Osteoblast (primary cell): ENCODE measurements around the gene RFTN1. TPM values are rescaled to one million over a fixed set of nuclear protein-coding genes. Genes with fewer than 3 reads are reported as not detected.

ENCODE experiments used
- DNase-seq: peaks from one replicate; pipeline ENCODE4 v3.0.0; 2011; ENCODE audit warnings: low spot score, mixed read lengths; ENCODE audit not compliant: insufficient read length; ENCODE audit errors: missing footprints
- H2AFZ ChIP-seq: 2 replicates; pipeline ENCODE4 v1.6.0; 2011; ENCODE audit warnings: mild to moderate bottlenecking, low read length
- H3K27ac ChIP-seq: 2 replicates; pipeline ENCODE4 v1.5.1; 2011; ENCODE audit warnings: mild to moderate bottlenecking, low read depth, low read length, moderate library complexity
- H3K27me3 ChIP-seq: 2 replicates; pipeline ENCODE4 v1.6.0; 2012; ENCODE audit warnings: mild to moderate bottlenecking, control low read depth, inconsistent platforms, low read length, moderate library complexity; ENCODE audit not compliant: insufficient read depth
- H3K36me3 ChIP-seq: 2 replicates; pipeline ENCODE4 v1.5.1; 2011; ENCODE audit warnings: mild to moderate bottlenecking, low read length, control low read depth, moderate library complexity; ENCODE audit not compliant: insufficient read depth
- H3K4me1 ChIP-seq: 2 replicates; pipeline ENCODE4 v1.5.1; 2011; ENCODE audit warnings: mild to moderate bottlenecking, low read length, control low read depth, moderate library complexity; ENCODE audit not compliant: insufficient read depth
- H3K4me2 ChIP-seq: 2 replicates; pipeline ENCODE4 v1.6.0; 2011; ENCODE audit warnings: mild to moderate bottlenecking, low read length; ENCODE audit not compliant: insufficient read depth
- H3K4me3 ChIP-seq: fragments of 200-600 bp; sonication (generic); 3 replicates; pipeline ENCODE4 v1.5.1; 2012; ENCODE audit warnings: mild to moderate bottlenecking, low read length, inconsistent platforms; ENCODE audit not compliant: insufficient read depth
- H3K79me2 ChIP-seq: 2 replicates; pipeline ENCODE4 v1.6.0; 2012; ENCODE audit warnings: mild to moderate bottlenecking, low read length, control low read depth, inconsistent platforms; ENCODE audit not compliant: insufficient read depth
- H3K9me3 ChIP-seq: 2 replicates; pipeline ENCODE4 v1.5.1; 2011; ENCODE audit warnings: low read depth, low read length, control low read depth
- H4K20me1 ChIP-seq: 2 replicates; pipeline ENCODE4 v1.6.0; 2012; ENCODE audit warnings: mild to moderate bottlenecking, low read length, control low read depth; ENCODE audit not compliant: insufficient read depth
- total RNA-seq: library from RNA; depleted of rRNA; stranded (reverse); fragments of >200 nt; gene quantifications from 2 replicates; pipeline ENCODE4 v1.2.3, GENCODE V29; 2012
- TF ChIP-seq, protein P1 (sequence below): IDR thresholded peaks from 2 replicates; pipeline ENCODE4 v1.5.1; 2011; ENCODE audit warnings: mild to moderate bottlenecking, low read depth, low read length, moderate library complexity; ENCODE audit errors: extremely low read depth

Gene RFTN1
- total RNA-seq, 1 donor, result 99.2 TPM

DNA sequence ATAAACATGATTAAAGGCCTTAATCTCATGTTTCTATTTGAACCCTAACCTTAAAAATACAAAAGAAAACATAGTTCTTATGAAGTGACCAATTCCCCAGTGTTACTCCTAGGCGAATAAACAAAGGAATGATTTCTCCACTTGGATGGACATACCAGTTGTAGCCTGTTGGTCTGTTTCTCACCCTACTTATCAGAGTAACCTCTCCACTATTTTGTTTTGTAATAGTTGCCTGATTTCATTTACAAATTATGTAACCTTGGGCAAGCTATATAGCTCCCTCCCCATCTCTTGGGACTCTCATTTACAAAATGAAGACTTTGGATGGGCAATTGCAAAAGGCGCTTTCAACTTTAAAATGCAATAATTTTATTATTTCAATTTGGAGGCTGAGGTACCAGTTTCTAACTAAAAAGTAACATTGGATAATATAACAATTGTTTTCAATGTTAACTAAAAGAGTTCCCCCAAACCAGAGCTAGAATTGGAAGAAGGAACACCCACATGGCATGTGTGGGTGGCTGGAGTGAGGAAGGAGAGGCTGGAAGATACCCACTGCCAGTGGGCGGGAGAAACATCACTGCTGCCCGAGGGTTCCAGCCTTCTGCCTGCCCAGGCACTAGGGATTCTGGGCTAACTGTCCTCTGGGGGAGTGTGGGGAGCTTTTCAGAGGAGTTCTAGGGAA lies 74.2 kb downstream of the RFTN1 start:
- Histone ChIP-seq H2AFZ (no peak overlapping the region), H3K9me3 (no peaks in the 10 kb centered on the region), H3K27me3 (no peaks in the 10 kb centered on the region), H3K4me1 (peaks cover 36% of the 10 kb centered on the region), H3K79me2 (peaks cover 25% of the 10 kb centered on the region), H3K4me2 (peak overlapping the region; percentile 50), H3K27ac (peak overlapping the region; percentile 70), H4K20me1 (no peaks in the 10 kb centered on the region), H3K36me3 (no peaks in the 10 kb centered on the region), H3K4me3 (no peak overlapping the region)
- no peak for DNase-seq
- TF ChIP-seq, protein P1, sequence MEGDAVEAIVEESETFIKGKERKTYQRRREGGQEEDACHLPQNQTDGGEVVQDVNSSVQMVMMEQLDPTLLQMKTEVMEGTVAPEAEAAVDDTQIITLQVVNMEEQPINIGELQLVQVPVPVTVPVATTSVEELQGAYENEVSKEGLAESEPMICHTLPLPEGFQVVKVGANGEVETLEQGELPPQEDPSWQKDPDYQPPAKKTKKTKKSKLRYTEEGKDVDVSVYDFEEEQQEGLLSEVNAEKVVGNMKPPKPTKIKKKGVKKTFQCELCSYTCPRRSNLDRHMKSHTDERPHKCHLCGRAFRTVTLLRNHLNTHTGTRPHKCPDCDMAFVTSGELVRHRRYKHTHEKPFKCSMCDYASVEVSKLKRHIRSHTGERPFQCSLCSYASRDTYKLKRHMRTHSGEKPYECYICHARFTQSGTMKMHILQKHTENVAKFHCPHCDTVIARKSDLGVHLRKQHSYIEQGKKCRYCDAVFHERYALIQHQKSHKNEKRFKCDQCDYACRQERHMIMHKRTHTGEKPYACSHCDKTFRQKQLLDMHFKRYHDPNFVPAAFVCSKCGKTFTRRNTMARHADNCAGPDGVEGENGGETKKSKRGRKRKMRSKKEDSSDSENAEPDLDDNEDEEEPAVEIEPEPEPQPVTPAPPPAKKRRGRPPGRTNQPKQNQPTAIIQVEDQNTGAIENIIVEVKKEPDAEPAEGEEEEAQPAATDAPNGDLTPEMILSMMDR, result no peak

DNA sequence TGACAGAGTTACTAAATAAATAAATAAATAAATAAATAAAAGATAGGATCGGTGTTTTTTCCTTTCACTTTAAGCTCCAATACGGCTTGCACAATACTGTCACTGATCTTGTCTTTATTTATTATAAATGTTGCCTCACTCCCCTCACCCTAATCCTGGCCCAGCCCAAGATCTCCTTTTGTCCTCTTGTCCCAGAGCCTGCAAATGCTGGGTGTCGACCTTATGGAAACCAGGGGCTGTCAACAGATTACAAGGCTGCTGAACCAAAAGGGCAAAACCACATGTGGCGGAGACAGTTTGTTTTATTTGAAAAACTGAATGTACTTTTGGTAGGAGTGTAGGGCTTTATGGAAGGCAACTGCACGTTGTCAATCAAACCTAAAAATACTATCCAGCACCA lies 75.9 kb downstream of the RFTN1 start:
- Histone ChIP-seq H3K4me1 (peaks cover 32% of the 10 kb centered on the region), H2AFZ (no peak overlapping the region), H3K79me2 (peaks cover 14% of the 10 kb centered on the region), H3K4me2 (peak overlapping the region; percentile 18), H3K27ac (no peak overlapping the region), H4K20me1 (no peaks in the 10 kb centered on the region), H3K36me3 (peaks cover 3% of the 10 kb centered on the region), H3K9me3 (no peaks in the 10 kb centered on the region), H3K4me3 (no peak overlapping the region), H3K27me3 (no peaks in the 10 kb centered on the region)
- TF ChIP-seq, protein P1, result no peak
- DNase-seq, result no peak

DNA sequence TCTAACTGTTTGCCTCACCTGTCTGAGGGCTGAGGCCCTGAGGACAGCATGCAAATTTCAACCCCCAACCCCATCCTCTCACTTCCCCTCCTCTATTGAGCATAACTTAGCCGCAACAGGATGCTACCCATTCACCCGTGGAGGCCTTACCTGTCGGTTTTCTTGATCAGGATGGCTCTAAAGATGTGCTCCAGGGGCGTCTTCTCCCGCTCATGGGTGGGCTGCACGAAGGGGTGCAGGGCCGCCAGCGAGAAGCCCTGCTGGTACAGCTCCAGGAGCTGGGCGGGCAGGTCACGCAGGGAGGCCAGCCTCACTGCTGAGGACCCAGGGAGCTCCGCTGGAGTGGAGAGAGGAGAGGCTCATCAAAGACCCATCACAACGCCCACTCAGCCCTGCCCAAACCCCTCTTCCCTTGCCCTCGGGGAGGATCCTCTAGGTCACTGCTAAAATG lies 79.8 kb downstream of the RFTN1 start:
- Histone ChIP-seq H2AFZ (no peak overlapping the region), H3K4me2 (no peak overlapping the region), H3K27ac (no peak overlapping the region), H3K27me3 (no peaks in the 10 kb centered on the region), H3K36me3 (peaks cover 19% of the 10 kb centered on the region), H3K9me3 (no peaks in the 10 kb centered on the region), H3K4me3 (no peak overlapping the region), H3K4me1 (peaks cover 2% of the 10 kb centered on the region), H3K79me2 (peaks cover 6% of the 10 kb centered on the region), H4K20me1 (no peaks in the 10 kb centered on the region)
- TF ChIP-seq, protein P1, result no peak
- no peak for DNase-seq

DNA sequence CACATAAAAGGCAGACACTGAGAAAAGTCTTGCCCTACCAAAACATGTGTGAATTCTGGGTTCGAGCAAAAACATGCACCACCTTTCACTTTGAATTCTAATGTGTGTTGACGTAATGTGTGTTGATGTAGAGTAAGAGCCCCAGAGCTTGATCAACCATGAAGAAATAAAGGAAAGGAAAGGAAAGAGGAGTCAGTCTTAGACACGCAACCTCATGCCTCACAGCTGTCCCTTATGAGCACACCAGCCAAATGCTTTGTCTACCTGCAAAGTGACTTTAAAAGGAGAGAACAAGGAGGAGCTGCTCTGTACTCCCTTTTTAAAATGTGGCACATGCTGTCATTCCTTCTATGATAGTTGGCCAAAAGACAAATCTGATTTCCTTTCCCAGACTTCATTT lies 80.8 kb downstream of the RFTN1 start:
- Histone ChIP-seq H3K27ac (no peak overlapping the region), H4K20me1 (no peaks in the 10 kb centered on the region), H2AFZ (no peak overlapping the region), H3K36me3 (peaks cover 19% of the 10 kb centered on the region), H3K4me3 (no peak overlapping the region), H3K4me1 (peaks cover 3% of the 10 kb centered on the region), H3K9me3 (no peaks in the 10 kb centered on the region), H3K27me3 (no peaks in the 10 kb centered on the region), H3K4me2 (no peak overlapping the region), H3K79me2 (peaks cover 8% of the 10 kb centered on the region)
- TF ChIP-seq, protein P1, result no peak
- DNase-seq, result no peak
